ENCODE results near the gene BICDL2. TPM values are rescaled to one million over a fixed set of nuclear protein-coding genes. Genes with fewer than 3 reads are reported as not detected.

Gene BICDL2
- total and polyA plus RNA-seq, 7 experiments from 2014 or later, result 1.0 TPM; not detected in 6

DNA sequence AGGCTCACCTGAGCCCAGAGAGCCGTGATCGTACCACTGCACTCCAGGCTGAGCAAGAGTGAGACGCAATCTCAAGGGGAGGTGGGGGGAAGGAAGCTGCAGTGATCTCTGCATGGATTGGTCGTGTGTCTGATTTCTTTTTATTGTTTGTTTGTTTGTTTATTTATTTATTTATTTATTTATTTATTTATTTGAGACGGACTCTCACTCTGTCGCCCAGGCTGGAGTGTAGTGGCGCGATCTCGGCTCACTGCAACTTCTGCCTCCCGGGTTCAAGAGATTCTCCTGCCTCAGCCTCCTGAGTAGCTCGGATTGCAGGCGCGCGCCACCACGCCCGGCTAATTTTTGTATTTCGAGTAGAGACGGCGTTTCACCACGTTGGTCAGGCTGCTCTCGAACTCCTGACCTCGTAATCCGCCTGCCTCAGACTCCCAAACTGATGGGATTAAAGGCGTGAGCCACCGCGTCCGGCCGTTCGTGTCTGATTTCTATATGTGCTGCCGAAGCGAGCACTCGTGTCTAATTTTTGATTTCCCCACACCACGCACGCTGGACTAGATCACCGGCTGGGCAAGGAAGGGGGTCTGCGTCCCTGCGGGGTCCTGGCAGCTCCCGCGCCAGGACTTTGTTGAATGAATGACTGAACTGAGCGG lies 17.0 kb downstream of the BICDL2 start:
- peaks cover 12 to 55% (median 46%) of the 10 kb centered on the region in 7 donors for H3K4me1 Mint-ChIP-seq
- peak overlapping the region; percentile 58 for H3K4me3 ChIP-seq (ENCODE audit: low read length)
- H3K4me1 ChIP-seq (ENCODE audit: control insufficient read depth in 2 of 2, insufficient read depth in 2 of 2, low read length in 2 of 2), result peaks cover 36 to 43% of the 10 kb centered on the region in 2 donors
- peak overlapping the region; percentile 86 to 93 (median 90) for H3K4me3 Mint-ChIP-seq
- H3K27me3 Mint-ChIP-seq, result peaks cover 0 to 22% (median 0%) of the 10 kb centered on the region in 5 donors
- H3K27ac Mint-ChIP-seq, result peak overlapping the region in 7 of 9 donors; percentile 57 to 92 (median 72)
- no peak for ATAC-seq
- H3K36me3 Mint-ChIP-seq, result peaks cover 0 to 3% (median 0%) of the 10 kb centered on the region in 5 donors
- POLR2A ChIA-PET, result interaction anchor here (0.8 to 2.6 kb wide), 8 partner anchors 9 to 115 kb away, joined by 3 to 12 read pairs (median 8); partner anchors contain the start of genes PKMYT1 and ZNF213
- H3K36me3 ChIP-seq (ENCODE audit: control insufficient read depth in 2 of 3, insufficient read depth in 3 of 3, low read length in 3 of 3), result no peaks in the 10 kb centered on the region
- intact Hi-C loops (cut with micrococcal nuclease), result loop anchor here (1.0 to 10.0 kb wide), 9 partner anchors 9 to 1233 kb away; partner anchors contain the start of genes CEMP1 (in 1 of the 2), CLUAP1 (in 1 of the 2), FLYWCH1 (in 1 of the 2) and PDPK1 (in 1 of the 2)
- no peak overlapping the region for H3K27ac ChIP-seq (ENCODE audit: low read depth, low read length)
- H3K9me3 ChIP-seq (ENCODE audit: control insufficient read depth in 2 of 3, low read length in 3 of 3), result no peaks in the 10 kb centered on the region
- no peaks in the 10 kb centered on the region for H3K27me3 ChIP-seq (ENCODE audit: control insufficient read depth in 2 of 2, insufficient read depth in 2 of 2, low read length in 2 of 2)
- no peak for DNase-seq
- CTCF ChIA-PET, result interaction anchor here (1.0 to 3.0 kb wide), 5 partner anchors 9 to 72 kb away, joined by 3 to 17 read pairs (median 7); no protein-coding TSS in a partner anchor
- no peaks in the 10 kb centered on the region for H3K9me3 Mint-ChIP-seq

DNA sequence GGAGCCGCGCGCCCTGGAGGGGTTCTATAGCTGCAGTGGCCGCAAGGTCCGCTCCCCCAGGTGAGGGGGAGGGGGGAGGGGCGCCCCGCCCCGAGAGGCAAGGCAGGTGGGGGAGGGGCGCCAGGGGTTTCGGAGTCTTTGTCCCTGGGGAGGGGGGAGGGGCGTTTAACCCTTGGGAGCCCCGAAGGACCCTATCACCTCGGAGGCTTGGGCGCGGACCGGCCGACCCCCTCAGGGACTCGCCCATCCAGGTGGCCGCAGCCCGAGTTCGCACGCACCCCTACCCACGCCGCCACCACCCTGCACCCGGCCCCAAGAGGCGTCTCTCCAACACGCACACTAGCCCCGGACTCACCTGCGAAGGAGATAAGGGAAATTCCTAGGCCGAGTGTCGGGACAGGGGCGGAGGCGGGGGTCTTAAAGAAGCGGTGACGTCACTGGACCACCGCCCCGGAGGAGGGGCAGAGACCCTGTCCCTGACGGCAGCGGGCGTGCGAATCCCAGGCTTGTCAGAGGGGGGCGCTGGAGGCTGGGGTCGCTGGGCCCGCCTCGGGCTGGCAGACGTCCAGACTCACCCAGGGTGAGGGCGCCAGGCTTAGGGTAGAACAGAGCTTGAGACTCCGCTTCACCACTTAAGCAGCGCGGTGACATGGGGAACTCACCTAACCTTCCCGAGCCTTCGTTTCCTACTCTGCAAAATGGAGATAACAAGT lies 18.8 kb downstream of the BICDL2 start, which contains the start of gene CLDN6:
CLDN6 (minus strand) TSS at position 390 of the 713 bp plus-strand sequence. CDS start 2,162 bp downstream, outside the sequence.
- Mint-ChIP-seq H3K27ac (peak within 1 kb of the TSS in 3 of 9 donors; percentile 13 to 55 (median 52)), H3K27me3 (peaks cover 0 to 29% (median 0%) of the 10 kb centered on the region in 5 donors), H3K4me3 (peak within 1 kb of the TSS in 9 of 10 donors; percentile 16 to 92 (median 32)), H3K4me1 (peaks cover 5 to 43% (median 35%) of the 10 kb centered on the region in 7 donors), H3K36me3 (no peaks in the 10 kb centered on the region), H3K9me3 (no peaks in the 10 kb centered on the region)
- no peaks in the 10 kb centered on the region for H3K9me3 ChIP-seq (ENCODE audit: control insufficient read depth in 2 of 3, low read length in 3 of 3)
- CTCF ChIA-PET, result interaction anchor here (0.6 to 3.0 kb wide), 2 partner anchors 11 to 242 kb away, joined by 7 to 17 read pairs; no protein-coding TSS in a partner anchor
- intact Hi-C loops (cut with micrococcal nuclease), result no loop called here
- peaks cover 25 to 35% of the 10 kb centered on the region in 2 donors for H3K4me1 ChIP-seq (ENCODE audit: control insufficient read depth in 2 of 2, insufficient read depth in 2 of 2, low read length in 2 of 2)
- no peaks in the 10 kb centered on the region for H3K27me3 ChIP-seq (ENCODE audit: control insufficient read depth in 2 of 2, insufficient read depth in 2 of 2, low read length in 2 of 2)
- ATAC-seq (no peak), DNase-seq (no peak)
- no peaks in the 10 kb centered on the region for H3K36me3 ChIP-seq (ENCODE audit: control insufficient read depth in 2 of 3, insufficient read depth in 3 of 3, low read length in 3 of 3)
- POLR2A ChIA-PET, result no interaction called here
- no peak within 1 kb of the TSS for H3K27ac ChIP-seq (ENCODE audit: low read depth, low read length)
- no peak within 1 kb of the TSS for H3K4me3 ChIP-seq (ENCODE audit: low read length)

DNA sequence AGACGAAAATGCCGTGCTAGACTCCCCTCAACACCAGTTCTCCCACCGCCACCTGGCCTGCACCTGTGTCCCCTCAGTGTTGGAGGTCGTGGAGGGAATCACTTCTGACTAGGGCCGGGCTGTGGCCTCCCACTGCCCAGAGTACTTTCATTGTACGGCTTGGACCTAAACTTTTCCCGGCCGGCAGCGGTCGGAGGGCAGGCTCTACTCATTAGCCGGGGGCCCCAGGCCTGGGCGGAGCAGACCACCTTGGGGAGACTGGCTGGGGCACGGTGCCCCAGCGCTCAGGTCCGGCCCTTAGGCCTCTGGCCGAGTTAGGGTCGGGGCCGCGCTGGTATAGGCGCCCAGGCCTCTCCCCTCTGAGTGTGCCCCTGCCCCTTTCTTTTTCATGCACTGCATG lies 19.4 kb downstream of the BICDL2 start:
- Histone ChIP-seq H3K27ac (ENCODE audit: low read depth, low read length) (no peak overlapping the region), H3K9me3 (ENCODE audit: control insufficient read depth in 2 of 3, low read length in 3 of 3) (no peaks in the 10 kb centered on the region), H3K4me3 (ENCODE audit: low read length) (no peak overlapping the region), H3K4me1 (ENCODE audit: control insufficient read depth in 2 of 2, insufficient read depth in 2 of 2, low read length in 2 of 2) (peaks cover 19 to 29% of the 10 kb centered on the region in 2 donors), H3K27me3 (ENCODE audit: control insufficient read depth in 2 of 2, insufficient read depth in 2 of 2, low read length in 2 of 2) (no peaks in the 10 kb centered on the region), H3K36me3 (ENCODE audit: control insufficient read depth in 2 of 3, insufficient read depth in 3 of 3, low read length in 3 of 3) (no peaks in the 10 kb centered on the region)
- H3K9me3 Mint-ChIP-seq, result no peaks in the 10 kb centered on the region
- intact Hi-C loops (cut with micrococcal nuclease), result no loop called here
- H3K27me3 Mint-ChIP-seq, result peaks cover 0 to 31% (median 0%) of the 10 kb centered on the region in 5 donors
- no peak for ATAC-seq
- POLR2A ChIA-PET, result no interaction called here
- no peaks in the 10 kb centered on the region for H3K36me3 Mint-ChIP-seq
- peak overlapping the region in 1 of 10 donors; percentile 48 for H3K4me3 Mint-ChIP-seq
- peaks cover 0 to 37% (median 31%) of the 10 kb centered on the region in 7 donors for H3K4me1 Mint-ChIP-seq
- no peak for DNase-seq
- no peak overlapping the region for H3K27ac Mint-ChIP-seq
- CTCF ChIA-PET, result no interaction called here

DNA sequence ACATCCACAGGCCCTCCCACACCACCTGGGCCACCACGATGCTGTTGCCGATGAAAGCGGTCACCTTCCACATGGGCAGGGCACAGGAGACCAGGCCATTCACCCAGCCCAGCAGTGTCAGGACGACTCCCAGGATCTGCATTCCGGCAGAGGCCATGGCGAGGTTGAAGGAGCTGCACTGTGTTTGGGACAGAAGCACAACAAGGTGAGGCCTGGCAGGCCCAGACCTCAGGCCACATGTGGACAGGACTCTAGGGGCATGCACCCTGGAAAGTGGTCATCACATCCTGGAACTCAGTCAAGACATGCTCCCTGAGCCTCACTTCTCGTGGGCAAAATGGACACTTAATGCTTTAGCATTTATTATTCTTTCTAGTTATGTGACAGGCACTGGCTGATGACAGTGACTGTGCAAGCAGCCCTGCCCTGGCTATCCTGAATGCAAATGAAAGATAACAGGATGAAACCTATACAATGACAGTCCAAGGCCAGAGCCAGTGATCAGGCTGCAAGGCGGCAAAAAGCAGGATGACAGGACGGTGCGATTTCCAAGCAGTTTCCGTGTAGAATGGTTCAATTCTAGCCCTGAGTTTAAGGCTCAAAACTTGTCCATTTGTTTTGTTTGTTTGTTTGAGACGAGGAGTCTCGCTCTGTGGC lies 20.8 kb downstream of the BICDL2 start:
- intact Hi-C loops (cut with micrococcal nuclease), result no loop called here
- H3K36me3 ChIP-seq (ENCODE audit: control insufficient read depth in 2 of 3, insufficient read depth in 3 of 3, low read length in 3 of 3), result no peaks in the 10 kb centered on the region
- no peaks in the 10 kb centered on the region for H3K27me3 ChIP-seq (ENCODE audit: control insufficient read depth in 2 of 2, insufficient read depth in 2 of 2, low read length in 2 of 2)
- Mint-ChIP-seq H3K36me3 (no peaks in the 10 kb centered on the region), H3K4me3 (no peak overlapping the region), H3K4me1 (peaks cover 0 to 25% (median 18%) of the 10 kb centered on the region in 7 donors), H3K27ac (no peak overlapping the region), H3K9me3 (no peaks in the 10 kb centered on the region), H3K27me3 (peaks cover 0 to 37% (median 0%) of the 10 kb centered on the region in 5 donors)
- no peaks in the 10 kb centered on the region for H3K9me3 ChIP-seq (ENCODE audit: control insufficient read depth in 2 of 3, low read length in 3 of 3)
- peaks cover 7 to 15% of the 10 kb centered on the region in 2 donors for H3K4me1 ChIP-seq (ENCODE audit: control insufficient read depth in 2 of 2, insufficient read depth in 2 of 2, low read length in 2 of 2)
- ChIA-PET CTCF (no interaction called here), POLR2A (no interaction called here)
- DNase-seq (no peak), ATAC-seq (no peak)
- H3K4me3 ChIP-seq (ENCODE audit: low read length), result no peak overlapping the region
- no peak overlapping the region for H3K27ac ChIP-seq (ENCODE audit: low read depth, low read length)

DNA sequence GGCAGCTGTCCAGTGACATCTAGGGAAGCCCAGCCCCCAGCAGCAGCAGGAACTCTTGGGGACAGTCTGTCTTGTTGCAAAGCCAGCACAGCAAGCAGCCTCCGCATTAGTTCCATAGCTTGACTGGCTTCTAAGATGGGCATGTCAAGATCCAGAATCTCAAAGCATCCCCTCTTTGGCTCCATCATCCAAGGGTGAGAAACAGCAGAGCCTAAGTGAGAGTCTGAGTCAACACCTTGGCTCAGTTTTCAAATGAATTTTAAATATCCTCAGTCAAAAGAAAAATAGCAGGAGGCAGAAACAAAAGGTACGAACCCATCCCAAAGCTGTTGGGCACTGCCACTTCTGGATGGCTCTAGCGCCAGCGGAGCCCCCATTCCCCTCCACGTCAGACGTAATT lies 21.8 kb downstream of the BICDL2 start:
- ATAC-seq (no peak), DNase-seq (no peak)
- Mint-ChIP-seq H3K27me3 (peaks cover 0 to 36% (median 0%) of the 10 kb centered on the region in 5 donors), H3K27ac (no peak overlapping the region), H3K4me3 (no peak overlapping the region), H3K36me3 (no peaks in the 10 kb centered on the region), H3K4me1 (peaks cover 0 to 21% (median 16%) of the 10 kb centered on the region in 7 donors), H3K9me3 (no peaks in the 10 kb centered on the region)
- Histone ChIP-seq H3K4me3 (ENCODE audit: low read length) (no peak overlapping the region), H3K9me3 (ENCODE audit: control insufficient read depth in 2 of 3, low read length in 3 of 3) (no peaks in the 10 kb centered on the region), H3K36me3 (ENCODE audit: control insufficient read depth in 2 of 3, insufficient read depth in 3 of 3, low read length in 3 of 3) (no peaks in the 10 kb centered on the region), H3K27ac (ENCODE audit: low read depth, low read length) (no peak overlapping the region), H3K4me1 (ENCODE audit: control insufficient read depth in 2 of 2, insufficient read depth in 2 of 2, low read length in 2 of 2) (peaks cover 3 to 10% of the 10 kb centered on the region in 2 donors), H3K27me3 (ENCODE audit: control insufficient read depth in 2 of 2, insufficient read depth in 2 of 2, low read length in 2 of 2) (no peaks in the 10 kb centered on the region)
- POLR2A ChIA-PET, result no interaction called here
- CTCF ChIA-PET, result no interaction called here
- intact Hi-C loops (cut with micrococcal nuclease), result no loop called here

DNA sequence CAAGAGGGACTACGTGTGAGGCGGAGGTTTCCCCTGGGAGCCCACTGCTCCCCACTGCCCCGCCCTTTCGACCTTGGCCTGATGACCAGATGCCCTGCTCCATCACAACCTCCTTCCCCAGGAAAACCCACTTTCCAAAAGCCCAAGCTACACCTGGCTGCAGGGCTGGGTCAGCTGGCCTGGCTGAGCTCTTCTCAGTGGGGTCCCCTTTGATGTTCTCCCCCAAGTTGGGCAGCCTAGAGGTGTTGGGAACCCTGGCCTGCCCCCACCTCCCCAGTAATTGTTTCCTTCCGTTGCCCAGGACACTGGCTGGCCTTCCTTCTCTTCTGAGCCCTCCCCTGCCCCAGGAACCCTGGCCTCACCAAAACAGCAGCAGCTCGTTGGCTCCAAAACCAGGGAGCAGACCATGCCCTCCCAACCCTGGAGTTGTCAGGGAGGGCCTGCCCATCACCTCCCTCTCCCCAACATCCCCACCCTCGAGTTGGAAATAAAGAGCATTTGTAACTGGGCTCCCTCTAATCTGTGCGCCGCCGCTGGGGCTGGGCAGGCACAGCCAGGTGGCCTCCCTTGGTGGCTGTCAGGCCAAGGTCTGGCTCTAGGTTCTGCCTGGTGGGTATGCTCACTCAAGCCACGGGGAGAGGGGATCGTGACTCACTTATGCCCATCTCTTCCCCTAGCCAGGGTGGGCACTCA lies 22.6 kb downstream of the BICDL2 start:
- intact Hi-C loops (cut with micrococcal nuclease), result no loop called here
- ChIA-PET POLR2A (interaction anchor here (0.9 to 1.3 kb wide), 2 partner anchors 9 to 113 kb away, joined by 3 to 5 read pairs; partner anchors contain the start of genes HCFC1R1 and THOC6), CTCF (no interaction called here)
- Histone ChIP-seq H3K9me3 (ENCODE audit: control insufficient read depth in 2 of 3, low read length in 3 of 3) (no peaks in the 10 kb centered on the region), H3K4me3 (ENCODE audit: low read length) (no peak overlapping the region), H3K4me1 (ENCODE audit: control insufficient read depth in 2 of 2, insufficient read depth in 2 of 2, low read length in 2 of 2) (peaks cover under 1 to 1% of the 10 kb centered on the region in 2 donors), H3K36me3 (ENCODE audit: control insufficient read depth in 2 of 3, insufficient read depth in 3 of 3, low read length in 3 of 3) (no peaks in the 10 kb centered on the region), H3K27me3 (ENCODE audit: control insufficient read depth in 2 of 2, insufficient read depth in 2 of 2, low read length in 2 of 2) (no peaks in the 10 kb centered on the region), H3K27ac (ENCODE audit: low read depth, low read length) (no peak overlapping the region)
- no peak overlapping the region for H3K27ac Mint-ChIP-seq
- no peaks in the 10 kb centered on the region for H3K9me3 Mint-ChIP-seq
- H3K36me3 Mint-ChIP-seq, result no peaks in the 10 kb centered on the region
- peaks cover 0 to 35% (median 0%) of the 10 kb centered on the region in 5 donors for H3K27me3 Mint-ChIP-seq
- DNase-seq (no peak), ATAC-seq (no peak)
- no peak overlapping the region for H3K4me3 Mint-ChIP-seq
- peaks cover 0 to 16% (median 8%) of the 10 kb centered on the region in 7 donors for H3K4me1 Mint-ChIP-seq
